ELR (cell line): ENCODE measurements around the gene UPF1.

Experiments used
- DNase-seq: peaks from one replicate; pipeline ENCODE4 v3.0.0-alpha.2; 2015; ENCODE audit warnings: low read depth

UPF1 gene

GRCh38 chr19:18831524-18832305 is at the start of gene UPF1:
TSS of gene UPF1 (plus strand) at chr19:18831959. CDS start at chr19:18832210, 251 bp downstream.
- peak; percentile 93 for DNase-seq

DNA sequence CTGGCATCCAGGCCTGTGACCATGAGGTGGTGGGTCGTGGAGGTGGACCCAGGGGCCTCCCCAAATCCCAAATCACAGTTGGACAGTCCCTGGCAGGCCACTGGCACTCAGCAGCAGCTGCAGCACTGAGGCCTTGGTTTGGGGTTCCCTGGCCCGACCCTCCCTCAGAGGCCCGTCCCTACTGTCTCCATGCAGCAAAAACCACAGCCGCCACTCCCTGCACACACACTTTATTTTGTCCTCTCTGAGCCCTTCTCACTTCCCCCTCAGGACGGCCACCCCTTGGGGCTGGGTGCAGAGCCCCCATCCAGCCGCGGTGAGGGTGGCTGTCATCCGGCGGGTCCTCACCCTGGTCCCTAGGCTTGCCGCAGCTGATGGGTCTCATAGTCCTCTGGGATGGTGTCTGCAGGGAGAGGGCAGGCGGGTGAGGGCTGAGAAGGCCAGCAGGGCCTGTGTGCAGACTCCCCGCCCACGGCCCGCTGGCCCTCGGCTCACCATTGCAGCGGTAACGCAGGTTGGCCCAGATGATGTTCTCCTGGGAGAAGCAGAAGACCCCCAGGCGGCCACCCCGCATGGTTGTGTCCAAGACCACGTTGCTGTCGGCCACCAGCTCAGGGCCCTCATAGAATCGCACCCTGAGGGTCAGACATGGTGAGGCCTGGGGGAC is 49.1 kb upstream of the UPF1 start:
- DNase-seq: no peak

GRCh38 chr19:18783958-18784785 is 47.6 kb upstream of the UPF1 start:
- no peak for DNase-seq

DNA sequence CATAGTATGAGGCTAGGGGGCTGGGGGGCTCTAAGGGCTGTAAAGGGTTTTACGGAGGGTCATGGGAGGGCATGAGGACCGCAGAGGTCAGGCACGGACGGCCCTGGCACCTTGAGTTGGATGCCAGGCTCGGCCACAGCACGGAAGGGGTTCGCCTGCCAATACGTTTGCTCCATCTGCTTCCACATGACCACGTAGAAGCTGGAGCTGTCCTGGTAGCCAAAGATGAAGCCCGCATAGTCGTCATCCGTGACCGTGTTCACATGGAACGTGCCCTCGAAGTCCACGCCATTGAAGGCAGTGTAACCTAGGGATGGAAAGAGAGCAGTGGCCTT is 47.0 kb upstream of the UPF1 start:
- no peak for DNase-seq

DNA sequence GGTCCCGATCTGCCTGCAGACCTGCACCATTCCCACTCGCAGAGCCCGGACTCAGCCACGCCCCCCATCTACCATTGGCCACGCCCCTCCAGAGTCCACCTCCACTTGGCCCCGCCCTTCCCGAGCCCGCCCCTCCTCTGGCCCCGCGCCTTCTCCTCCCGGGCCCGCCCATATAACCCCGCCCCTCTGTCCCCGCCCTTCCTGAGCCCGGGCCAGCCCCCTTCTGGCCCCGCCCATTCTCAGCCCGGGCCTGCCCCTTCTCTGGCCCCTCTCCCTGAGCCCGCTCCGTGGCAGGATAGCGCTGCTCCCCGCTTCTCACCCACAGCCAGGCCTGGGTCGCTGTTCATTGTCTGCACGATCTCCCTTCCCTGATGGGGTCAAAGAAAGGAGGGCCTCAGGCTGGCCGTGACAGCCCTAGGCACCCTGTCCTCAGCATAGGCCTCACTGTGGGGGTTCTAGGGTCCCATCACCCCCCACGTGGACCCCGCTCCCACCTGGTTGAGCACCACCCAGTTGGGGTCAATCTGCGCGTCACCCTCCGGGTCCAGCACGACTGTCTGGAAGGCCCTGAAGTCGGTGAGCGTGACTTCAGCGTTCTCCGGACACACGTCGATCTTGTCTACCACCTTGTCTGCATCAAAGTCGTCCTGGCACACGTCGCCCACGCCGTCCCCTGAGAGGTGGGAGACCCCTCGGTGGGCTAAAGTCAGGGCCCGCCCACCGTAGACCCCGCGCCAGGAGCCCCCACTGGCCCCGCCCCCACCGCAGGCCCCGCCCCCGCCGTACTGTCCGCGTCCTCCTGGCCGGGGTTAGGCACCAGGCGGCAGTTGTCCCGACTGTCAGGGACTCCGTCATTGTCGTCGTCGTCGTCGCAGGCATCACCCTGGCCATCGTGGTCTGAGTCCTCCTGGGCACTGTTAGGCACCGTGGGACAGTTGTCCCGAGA is 46.3 kb upstream of the UPF1 start:
- DNase-seq: peak; percentile 73

GRCh38 chr19:18788529-18789421 is 43.0 kb upstream of the UPF1 start:
- no peak for DNase-seq

GRCh38 chr19:18789422-18789869 is 42.3 kb upstream of the UPF1 start:
- no peak for DNase-seq

GRCh38 chr19:18789883-18790565 is 41.7 kb upstream of the UPF1 start:
- peak; percentile 36 for DNase-seq

DNA sequence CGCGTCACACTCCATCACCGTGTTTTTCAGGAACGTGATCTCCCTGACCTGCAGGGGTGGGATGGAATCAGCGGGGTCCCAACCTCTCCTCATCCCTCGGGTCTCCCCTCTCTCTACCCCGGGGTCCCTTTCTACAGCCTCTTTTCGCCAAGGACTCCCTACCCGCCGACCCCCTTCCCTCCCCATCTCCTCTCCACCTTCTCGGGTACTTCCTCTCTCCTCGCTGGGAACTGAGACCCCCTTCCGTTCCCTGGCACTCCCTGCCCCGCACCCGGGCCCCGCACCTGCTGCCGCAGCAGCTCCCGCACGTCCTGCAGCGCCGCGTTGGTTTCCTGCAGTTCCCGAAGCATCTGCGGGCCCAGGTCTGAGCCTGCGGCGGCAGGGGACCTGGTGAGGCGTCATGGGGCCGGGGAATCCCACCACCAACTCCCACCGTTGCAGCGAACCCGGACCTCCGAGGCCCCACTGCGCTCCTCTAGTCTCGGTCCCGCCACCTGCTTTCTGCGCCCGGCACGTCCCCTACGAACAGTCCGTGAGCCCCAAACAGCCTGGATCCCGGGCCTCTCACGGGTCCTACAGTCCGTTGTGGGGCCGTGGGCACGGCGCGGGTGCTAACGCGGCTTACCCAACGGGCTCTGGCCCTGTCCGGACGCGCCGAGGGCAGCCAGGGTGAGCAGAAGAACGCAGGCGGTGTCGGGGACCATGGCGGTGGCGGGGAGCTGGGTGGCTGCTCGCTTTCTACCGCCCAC is 41.0 kb upstream of the UPF1 start, which contains the start of gene COMP:
Gene COMP, minus strand, starts transcription at position 740 of the 749 bp plus-strand sequence. Its CDS starts 36 bp downstream, at position 704.
- DNase-seq: no peak

DNA sequence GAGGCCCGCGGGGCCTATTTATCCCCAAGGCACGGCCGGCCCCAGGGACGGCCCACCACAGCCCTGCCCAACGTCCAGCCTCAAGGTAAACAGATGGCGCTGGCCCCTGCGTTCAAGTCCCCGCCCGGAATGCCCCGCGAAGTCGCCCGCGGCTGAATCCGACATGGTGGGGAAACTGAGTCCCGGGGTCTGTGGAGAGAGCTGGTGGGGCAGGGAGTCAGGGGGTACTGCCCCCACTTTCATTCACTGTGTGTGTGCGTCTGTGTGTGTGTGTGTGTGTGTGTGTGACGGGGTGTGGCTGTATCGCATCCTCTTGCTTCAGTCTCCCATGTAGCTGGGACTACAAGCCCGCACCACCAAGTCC is 40.5 kb upstream of the UPF1 start:
- no peak for DNase-seq

GRCh38 chr19:18792661-18793060 is 39.1 kb upstream of the UPF1 start:
- DNase-seq: no peak

- DNase-seq: no peak
These were observed 38.4 kb upstream of the UPF1 start for GRCh38 chr19:18793144-18794028.

GRCh38 chr19:18794029-18794313 is 37.8 kb upstream of the UPF1 start:
- no peak for DNase-seq

DNA sequence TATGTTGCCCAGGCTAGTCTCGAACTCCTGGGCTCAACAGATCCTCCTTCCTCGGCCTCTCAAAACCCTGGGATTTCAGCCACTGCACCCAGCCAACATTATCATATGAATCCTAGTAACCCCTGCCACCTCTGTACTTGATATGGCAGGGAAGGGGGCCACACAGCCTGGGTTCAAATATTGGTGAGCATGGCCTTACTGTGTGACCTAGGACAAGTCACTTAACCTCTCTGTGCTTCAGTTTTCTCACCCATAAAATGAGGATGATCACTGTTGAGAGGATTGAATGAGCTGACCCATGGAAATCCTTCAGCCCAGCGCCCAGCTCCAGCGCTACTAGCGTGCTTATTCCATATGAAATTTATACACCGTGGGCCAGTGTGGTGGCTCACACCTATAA is 37.1 kb upstream of the UPF1 start:
- no peak for DNase-seq

GRCh38 chr19:18795540-18795939 is 36.2 kb upstream of the UPF1 start:
- no peak for DNase-seq

- peak; percentile 35 for DNase-seq
These were observed 35.5 kb upstream of the UPF1 start for GRCh38 chr19:18796239-18796638.

DNA sequence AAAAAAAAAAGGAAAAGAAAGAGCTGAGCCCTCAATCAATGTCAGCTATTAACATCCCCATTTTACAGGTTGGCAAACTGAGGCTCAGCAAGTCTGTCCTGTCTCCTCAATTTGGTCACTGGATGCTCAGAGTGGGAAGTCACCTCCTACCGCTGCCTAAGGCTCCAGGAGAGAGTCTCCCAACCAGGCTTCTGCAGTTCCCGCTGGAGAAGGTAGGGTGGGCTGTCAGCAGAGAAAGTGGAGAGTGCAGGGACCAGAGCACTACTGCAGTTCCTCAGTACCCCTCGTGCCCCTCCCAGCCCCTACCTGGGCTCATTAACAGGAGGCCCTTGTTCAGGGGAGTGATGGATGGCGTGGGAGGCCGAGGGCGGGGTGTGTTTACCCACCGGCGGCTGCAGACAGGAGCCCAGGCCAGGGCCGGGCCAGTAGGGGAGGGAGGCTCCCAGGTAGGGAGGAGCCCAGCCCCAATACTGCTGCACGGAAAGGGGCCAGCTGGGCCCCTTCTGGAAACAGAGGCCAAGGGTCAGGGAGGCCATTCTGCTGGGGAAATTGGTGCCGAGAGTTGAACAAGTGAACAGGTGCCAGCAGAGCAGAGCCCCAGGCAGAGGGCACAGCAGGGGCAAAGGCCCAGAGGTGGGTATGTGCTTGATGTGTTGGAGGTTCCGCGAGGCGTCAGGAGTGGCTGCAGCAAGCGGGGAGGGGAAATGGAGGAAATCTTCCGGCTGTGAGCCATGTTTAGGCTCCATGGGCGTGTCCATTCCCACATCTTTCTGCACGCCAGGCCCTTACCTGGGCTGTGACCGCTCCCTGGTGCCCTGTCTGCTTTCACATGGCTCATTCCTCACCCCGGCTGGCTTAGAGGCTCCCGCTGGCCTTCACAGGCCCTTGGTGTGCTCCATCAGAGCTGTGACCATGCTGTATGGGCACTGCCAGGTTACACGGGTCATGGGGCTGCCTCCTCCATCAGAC is 33.1 kb upstream of the UPF1 start:
- DNase-seq: no peak
